Mucosa of descending colon (tissue), 3 donors: ENCODE measurements around the gene OTOS. TPM values are rescaled to one million over a fixed set of nuclear protein-coding genes. Genes with fewer than 3 reads are reported as not detected.

Experiments used
- ATAC-seq: fragments of 200-7000 bp; cut with Tn5 transposase; one replicate; pipeline ENCODE4 v1.9.1; 2020; ENCODE audit warnings: mild to moderate bottlenecking, moderate library complexity
- DNase-seq, 3 donors: peaks; one replicate each; pipeline ENCODE4 v3.0.0-alpha.2; 2020
- H3K36me3 ChIP-seq: fragments of 200-600 bp; one replicate; pipeline ENCODE4 v1.8.0; 2021; ENCODE audit warnings: low read depth, mild to moderate bottlenecking
- H3K4me1 ChIP-seq: fragments of 200-600 bp; one replicate; pipeline ENCODE4 v1.8.0; 2021; ENCODE audit warnings: low read depth, mild to moderate bottlenecking
- H3K4me3 ChIP-seq: fragments of 200-600 bp; one replicate; pipeline ENCODE4 v1.8.0; 2021; ENCODE audit warnings: mild to moderate bottlenecking
- H3K9me3 ChIP-seq: fragments of 200-600 bp; one replicate; pipeline ENCODE4 v1.8.0; 2021; ENCODE audit warnings: mild to moderate bottlenecking
- intact Hi-C, 2 donors: fragments of 100-400 bp; cut with DNase I in 1 of 2; cut with micrococcal nuclease in 1 of 2; formaldehyde crosslinking; loops; one replicate each; pipeline versions ENCODE4 v1.11.0 to v1.11.1; 2022; cut with DNase I, micrococcal nuclease
- total RNA-seq, 3 donors: library from RNA; stranded (reverse); fragmentation: NEBNext Ultra II Directional in 2 of 3; extraction: Animal tissue kit (Norgen Biotek cat#: 25700) in 2 of 3; gene quantifications; one replicate each; pipeline versions ENCODE4 v1.2.1 to v1.2.4, GENCODE V29; 2021 to 2023
- TF ChIP-seq, protein P1 (sequence below): fragments of 200-600 bp; IDR thresholded peaks from one replicate; pipeline ENCODE4 v1.8.0; 2022; ENCODE audit warnings: antibody characterized with exemption, mild to moderate bottlenecking
- donor health status: DM: no; HTN: no; CAD: no; lungs with moderate emphysema.
- donor health status: DM: no; HTN: no; CAD: no.
- donor health status: DM: no; HTN: yes; CAD: no.

The OTOS gene
- total RNA-seq, 3 donors from 2014 or later, result not detected

- H3K36me3 ChIP-seq, result peaks cover 6% of the 10 kb centered on the region
- ATAC-seq (no peak), DNase-seq (no peak)
- intact Hi-C loops, result no loop called here
- no peaks in the 10 kb centered on the region for H3K9me3 ChIP-seq
- TF ChIP-seq, protein P1, sequence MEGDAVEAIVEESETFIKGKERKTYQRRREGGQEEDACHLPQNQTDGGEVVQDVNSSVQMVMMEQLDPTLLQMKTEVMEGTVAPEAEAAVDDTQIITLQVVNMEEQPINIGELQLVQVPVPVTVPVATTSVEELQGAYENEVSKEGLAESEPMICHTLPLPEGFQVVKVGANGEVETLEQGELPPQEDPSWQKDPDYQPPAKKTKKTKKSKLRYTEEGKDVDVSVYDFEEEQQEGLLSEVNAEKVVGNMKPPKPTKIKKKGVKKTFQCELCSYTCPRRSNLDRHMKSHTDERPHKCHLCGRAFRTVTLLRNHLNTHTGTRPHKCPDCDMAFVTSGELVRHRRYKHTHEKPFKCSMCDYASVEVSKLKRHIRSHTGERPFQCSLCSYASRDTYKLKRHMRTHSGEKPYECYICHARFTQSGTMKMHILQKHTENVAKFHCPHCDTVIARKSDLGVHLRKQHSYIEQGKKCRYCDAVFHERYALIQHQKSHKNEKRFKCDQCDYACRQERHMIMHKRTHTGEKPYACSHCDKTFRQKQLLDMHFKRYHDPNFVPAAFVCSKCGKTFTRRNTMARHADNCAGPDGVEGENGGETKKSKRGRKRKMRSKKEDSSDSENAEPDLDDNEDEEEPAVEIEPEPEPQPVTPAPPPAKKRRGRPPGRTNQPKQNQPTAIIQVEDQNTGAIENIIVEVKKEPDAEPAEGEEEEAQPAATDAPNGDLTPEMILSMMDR, result no peak
- no peak overlapping the region for H3K4me3 ChIP-seq
- H3K4me1 ChIP-seq, result no peaks in the 10 kb centered on the region
Observed at GRCh38 chr2:240127191-240127750, 13.2 kb downstream of the OTOS start.

- TF ChIP-seq, protein P1, result no peak
- DNase-seq (no peak), ATAC-seq (no peak)
- Histone ChIP-seq H3K36me3 (peaks cover 6% of the 10 kb centered on the region), H3K4me3 (no peak overlapping the region), H3K9me3 (no peaks in the 10 kb centered on the region), H3K4me1 (no peaks in the 10 kb centered on the region)
- intact Hi-C loops, result no loop called here
Observed at GRCh38 chr2:240126731-240127130, 13.7 kb downstream of the OTOS start.

DNA sequence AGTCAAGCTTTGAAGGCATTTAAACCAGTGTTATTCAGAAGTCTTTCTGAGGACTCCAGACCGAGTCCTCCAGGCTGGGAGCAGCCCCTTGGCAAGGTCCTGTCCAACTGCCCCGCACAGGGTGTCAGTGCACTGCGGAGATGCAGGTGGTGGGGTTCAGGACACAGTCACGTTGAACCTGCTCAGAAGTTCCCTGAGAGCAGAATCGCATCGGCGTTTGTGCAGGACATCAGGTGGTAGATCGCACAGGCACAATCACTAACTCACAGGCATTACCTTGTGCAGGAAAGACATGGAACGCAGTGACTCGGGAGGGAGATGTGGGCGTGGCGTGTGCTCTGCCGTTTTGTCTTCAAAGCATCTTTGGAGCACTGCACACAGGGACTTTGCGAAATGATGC, 14.7 kb downstream of the OTOS start:
- Histone ChIP-seq H3K9me3 (no peaks in the 10 kb centered on the region), H3K36me3 (peaks cover 6% of the 10 kb centered on the region), H3K4me3 (no peak overlapping the region), H3K4me1 (no peaks in the 10 kb centered on the region)
- DNase-seq (no peak), ATAC-seq (no peak)
- TF ChIP-seq, protein P1, result no peak
- intact Hi-C loops, result no loop called here

GRCh38 chr2:240124651-240125030, 15.8 kb downstream of the OTOS start:
- ATAC-seq, result no peak
- no peak for DNase-seq
- TF ChIP-seq, protein P1, result no peak
- Histone ChIP-seq H3K4me1 (no peaks in the 10 kb centered on the region), H3K4me3 (no peak overlapping the region), H3K36me3 (peaks cover 2% of the 10 kb centered on the region), H3K9me3 (no peaks in the 10 kb centered on the region)
- intact Hi-C loops, result no loop called here

DNA sequence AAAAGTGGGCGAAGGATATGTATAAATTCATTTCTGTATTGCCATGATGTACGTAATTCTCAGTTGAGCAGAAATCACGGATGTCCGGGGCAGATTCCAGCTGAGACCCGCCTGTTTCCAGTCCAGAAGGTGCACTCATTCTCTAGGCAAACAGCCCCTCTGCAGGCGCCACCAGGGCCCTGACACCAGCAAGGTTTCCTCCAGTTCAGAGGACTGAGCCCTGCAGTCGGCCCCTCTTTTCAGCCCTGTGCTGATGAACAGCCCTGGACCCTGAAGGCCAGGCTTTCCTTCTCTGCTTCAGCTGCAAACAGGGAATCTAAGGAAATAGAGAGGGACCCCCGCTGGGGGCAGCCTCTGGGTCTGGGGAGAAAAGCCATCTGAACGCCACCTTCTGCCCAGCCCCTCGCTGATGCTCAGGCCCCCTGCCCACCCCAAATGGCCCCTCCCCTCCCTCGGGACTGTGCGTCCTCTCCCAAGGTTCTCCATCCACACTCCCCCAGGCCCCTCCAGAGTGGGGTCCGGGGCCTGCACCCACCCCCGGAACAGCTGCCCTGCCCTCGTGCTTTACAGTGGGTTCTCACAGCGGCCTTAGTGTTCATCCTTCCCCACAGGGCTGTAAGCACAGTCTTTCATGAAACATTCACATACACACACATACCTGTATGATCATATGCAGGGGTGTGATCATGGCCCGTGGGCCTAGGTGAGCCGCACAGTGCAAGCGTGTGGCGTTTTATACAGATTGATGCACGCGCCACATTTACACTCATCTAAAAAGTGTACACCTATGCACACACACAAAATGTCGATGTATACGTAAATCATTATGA, 16.4 kb downstream of the OTOS start:
- no peaks in the 10 kb centered on the region for H3K9me3 ChIP-seq
- intact Hi-C loops, result no loop called here
- TF ChIP-seq, protein P1, result no peak
- no peaks in the 10 kb centered on the region for H3K36me3 ChIP-seq
- DNase-seq (no peak), ATAC-seq (no peak)
- H3K4me3 ChIP-seq, result no peak overlapping the region
- H3K4me1 ChIP-seq, result no peaks in the 10 kb centered on the region
